GM21786 (cell line): ENCODE results near the gene AIFM3.
"Not testable (repeated sequence)": the region's sequence is repeated elsewhere in the genome, so short reads cannot be mapped to it uniquely, and the experiment has no call there.

Experiments used
- ATAC-seq: cut with Tn5 transposase; IDR thresholded peaks from one replicate; pipeline ENCODE4 v1.9.1; 2021; ENCODE audit not compliant: unreplicated experiment

The AIFM3 gene

DNA sequence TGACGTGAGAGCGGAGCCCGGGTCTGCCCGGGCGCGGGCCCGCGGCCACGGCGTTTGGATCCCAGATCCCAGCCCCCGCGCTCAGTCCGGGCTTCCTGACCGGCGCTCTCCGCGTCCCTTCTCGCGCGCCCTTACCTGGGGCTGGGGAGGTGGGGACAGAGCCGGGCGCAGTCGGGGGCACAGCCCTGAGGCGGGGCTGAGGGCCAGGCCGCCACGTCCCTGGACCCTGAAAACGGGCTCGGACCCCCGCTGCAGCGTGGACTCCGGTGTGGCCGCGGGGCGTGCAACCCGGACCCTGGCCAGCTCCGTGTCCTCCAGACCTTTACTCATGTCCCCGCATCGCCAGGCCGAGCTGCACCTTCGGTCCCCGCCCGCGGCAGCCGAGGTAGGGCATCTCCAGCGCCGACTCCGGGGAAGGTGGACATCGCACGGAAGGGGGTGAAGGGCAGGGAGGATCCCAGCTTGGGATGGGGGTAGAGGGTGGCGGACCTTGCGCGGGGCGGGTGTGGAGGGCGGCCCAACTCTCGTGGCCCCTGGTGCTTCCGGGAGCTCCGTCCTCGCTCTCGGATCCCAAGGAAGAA is 9.9 kb upstream of the AIFM3 start:
- no peak for ATAC-seq

DNA sequence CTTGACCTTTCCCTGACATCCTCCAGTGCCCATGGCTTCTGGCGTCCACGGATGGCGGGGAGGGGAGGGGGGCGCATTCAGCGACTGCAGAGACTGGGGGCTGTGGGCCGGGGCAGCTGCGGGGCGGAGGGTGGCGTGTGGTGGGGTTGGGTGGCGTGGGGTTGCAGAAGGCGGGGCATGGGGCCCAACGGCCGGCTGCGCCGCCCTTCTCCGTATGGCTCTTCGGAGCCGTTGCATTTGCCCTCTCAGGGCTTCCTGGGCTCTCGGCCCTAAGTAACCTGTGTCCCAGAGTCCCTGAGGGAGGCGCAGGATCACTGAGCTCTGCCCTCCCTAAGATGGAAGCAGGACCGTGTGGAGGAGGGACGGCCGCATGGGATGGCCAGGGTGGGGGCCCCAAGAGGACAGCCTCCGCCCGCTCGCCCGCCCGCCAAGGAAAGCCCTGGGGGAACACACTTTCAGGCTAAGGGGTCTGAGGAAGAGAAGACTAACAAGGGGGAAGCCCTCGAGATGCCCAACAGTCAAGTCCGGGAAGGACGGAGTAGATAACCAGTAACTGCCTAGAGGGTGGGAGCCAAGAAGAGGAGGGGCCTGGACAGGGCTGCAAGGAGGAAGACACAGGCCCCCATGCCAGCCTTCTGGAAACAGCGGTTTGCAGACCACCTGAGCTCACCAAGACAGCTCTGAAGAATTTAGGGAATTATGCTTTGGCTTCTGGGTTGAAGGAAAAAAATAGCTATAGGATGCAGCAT is 9.2 kb upstream of the AIFM3 start:
- ATAC-seq: no peak

DNA sequence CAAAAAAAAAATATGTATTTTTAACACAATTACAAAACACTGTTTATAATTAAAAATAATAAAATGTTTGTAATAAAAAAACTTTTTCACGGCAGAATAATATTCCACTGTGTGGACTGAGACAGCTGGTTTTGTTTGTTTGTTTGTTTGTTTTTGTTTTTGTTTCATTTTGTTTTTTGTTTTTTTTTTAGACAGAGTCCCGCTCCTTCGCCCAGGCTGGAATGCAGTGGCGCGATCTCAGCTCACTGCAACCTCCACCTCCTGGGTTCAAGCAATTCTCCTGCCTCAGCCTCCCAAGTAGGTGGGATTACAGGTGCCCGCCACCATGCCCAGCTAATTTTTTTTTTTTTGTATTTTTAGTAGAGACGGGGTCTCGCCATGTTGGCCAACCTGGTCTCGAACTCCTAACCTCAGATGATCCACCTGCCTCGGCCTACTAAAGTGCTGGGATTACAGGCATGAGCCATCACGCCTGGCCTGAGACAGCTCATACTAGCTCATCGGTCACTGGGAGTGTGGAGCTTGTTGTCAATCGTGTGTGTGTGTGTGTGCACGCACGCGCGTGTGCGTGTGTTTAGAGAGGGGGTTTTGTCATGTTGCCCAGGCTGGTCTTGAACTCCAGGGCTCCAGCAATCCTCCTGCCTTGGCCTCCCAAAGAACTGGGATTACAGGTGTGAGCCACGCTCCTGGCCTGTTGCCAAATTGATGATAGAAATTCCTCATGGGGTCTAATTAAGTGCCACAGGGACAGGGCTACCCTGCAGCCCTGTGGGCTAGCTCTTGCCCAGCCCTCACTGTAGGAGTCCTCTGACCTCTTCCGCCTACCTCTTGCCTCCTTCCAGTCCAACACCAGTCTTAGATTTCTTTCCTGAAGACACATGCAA is 7.2 kb upstream of the AIFM3 start:
- no peak for ATAC-seq

DNA sequence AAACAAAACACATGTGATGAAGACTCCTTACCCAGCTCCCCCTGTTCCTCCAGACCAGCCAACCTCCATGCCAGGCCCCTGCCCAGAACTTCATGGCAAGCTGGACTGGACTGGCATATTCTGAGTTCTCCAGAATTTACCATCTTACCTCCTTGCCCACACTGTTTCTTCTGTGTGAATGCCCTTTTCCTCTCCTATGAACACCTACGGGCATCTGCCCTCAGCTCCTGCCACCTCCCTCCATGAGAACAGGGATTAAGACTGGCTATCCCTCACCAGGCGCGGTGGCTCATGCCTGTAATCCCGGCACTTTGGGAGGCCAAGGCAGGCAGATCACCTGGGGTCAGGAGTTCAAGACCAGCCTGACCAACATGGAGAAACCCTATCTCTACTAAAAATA is 6.4 kb upstream of the AIFM3 start:
- ATAC-seq: no peak

DNA sequence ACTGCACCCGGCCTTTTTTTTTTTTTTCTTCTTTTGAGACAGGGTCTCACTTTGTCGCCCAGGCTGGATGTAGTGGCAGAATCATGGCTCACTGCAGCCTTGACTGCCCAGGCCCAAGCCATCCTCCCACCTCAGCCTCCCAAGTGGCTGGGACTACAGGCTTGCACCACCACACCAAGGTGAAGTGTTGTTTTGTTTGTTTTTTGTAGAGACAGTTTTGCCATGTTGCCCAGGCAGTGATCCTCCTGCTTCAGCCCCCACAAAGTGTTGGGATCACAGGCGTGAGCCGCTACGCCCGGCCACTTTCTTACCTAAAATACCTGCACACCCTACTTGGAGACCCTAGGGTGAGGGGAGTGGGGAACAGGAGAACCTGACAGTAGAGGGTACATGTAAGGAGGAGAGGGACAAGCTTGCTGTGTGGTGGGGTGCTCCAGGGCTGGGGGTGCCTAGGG is 4.5 kb upstream of the AIFM3 start:
- ATAC-seq: no peak

DNA sequence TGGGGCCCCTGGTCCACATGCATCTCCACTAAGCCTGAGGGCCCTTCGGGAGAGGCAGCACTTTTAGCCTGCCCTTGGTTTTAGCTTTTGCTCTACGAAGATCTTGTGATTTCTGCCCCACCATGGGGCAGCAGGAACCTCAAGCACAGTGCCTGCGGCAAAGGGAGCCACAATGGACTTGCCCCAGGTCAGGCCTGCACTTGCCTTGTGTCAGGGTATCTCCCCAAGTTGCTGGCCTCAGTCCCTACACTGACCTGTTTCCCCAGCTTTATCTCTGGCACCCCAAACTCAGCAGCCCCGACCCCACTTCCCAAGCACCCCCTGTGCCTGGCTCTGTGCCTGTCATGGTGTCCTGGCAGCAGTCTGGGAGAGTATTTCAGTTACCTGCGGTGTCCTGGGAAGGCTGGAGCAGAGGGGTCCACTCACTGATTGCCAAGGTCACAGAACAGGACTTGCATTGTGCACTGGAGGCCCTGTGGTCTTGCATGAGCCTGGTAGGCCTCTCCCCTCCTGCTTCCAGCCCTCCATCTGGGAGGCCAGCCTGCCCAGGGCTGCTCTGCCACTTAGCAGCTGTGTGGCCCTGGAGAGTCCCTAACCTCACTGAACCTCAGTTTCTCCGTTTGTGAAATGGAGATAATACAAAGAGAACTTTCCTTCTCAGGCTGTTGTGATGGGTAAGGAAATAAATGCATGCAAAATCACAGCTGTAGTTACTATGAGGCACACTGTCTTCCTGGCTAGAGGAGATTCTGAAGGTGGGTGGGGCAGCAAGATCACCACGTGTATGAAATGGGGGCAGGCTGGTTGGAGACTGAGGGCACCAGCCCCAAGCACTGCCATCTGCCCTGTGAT is 3.6 kb upstream of the AIFM3 start:
- no peak for ATAC-seq

DNA sequence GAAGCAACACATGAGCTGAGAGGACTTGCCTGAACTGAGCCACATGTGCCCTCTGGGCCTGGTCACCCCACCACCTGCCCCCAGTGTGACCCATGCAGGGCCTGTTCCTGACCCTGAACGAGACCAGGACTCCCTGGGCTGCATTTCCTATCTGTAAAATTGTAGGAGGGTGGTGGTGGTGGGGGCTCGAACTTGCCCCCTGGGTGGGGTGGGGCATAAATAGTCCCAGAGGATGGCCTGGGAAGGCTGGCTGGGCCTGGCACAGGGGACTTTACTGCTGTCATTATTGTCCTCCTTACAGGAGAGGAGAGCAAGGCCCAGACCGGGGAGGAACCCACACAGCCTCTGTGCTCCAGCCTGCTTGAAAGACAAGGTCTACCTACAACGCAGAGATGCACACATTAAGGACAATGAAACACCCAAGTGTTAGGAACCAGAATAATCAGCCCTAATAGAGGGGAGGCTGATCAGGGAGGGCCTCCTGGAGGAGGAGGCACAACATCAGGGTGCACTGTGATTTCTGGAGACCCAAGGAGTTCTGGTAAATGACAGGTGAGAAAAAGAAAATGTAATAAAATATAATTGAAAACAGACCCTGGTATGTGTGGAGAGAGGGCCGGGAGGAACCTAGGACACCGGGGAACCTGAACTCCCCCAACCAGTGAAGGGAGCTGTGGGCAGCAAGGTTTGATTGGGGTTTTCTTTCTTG is 2.8 kb upstream of the AIFM3 start:
- no peak for ATAC-seq

DNA sequence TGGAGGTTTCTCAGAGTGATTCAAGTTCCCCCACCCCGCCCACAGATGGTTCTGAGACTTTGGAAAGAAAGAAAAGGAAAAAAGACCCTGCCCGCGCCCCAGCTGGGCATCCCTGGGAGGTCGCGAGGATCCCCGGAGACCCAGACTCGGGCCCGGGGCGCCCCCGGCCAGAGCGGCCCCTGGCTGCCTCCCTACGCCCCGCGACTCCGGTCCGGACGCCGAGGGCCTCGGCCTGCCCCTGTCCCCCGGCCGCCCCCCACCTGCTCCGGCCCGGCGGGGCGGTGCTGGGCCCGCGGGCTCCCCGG is 2.3 kb upstream of the AIFM3 start:
- ATAC-seq: no peak

DNA sequence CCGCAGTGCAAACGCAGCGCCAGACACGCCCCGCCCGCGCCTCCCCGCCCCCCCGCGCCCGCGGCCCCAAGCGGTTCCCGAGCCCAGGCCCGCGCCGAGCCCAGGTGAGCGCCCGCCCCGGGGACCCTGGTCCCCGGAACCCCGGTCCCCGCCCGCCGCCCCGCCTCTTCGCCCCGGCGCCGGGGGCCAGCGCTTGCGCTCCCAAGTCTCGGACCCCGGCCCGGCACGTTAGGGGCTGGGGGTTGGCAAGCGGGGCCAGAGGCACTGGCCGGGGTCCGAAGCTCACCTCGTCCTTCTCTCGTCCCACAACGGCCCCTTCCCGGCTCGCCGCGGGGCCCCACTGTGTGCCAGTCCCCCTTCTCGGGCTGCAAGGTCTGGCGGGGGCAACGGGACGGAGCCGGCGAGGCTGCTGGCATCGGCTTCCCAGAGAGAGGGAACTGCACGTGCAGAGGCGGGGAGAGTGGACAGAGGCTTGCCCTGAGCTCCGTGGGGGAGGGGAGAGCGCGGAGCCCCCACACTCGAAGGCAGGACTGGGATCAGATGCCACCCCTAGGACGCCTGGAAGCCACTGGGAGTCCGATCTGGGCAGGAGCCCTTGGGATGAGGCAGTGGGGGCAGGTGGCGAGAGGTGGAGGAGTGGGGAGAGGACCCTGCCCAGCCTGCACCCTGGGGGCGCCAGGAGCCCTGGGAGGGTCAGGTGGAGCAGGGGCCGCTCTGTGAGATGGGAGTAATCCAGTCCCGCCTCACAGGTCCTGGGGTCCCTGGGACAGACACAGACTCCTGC is 1.8 kb upstream of the AIFM3 start:
- no peak for ATAC-seq

DNA sequence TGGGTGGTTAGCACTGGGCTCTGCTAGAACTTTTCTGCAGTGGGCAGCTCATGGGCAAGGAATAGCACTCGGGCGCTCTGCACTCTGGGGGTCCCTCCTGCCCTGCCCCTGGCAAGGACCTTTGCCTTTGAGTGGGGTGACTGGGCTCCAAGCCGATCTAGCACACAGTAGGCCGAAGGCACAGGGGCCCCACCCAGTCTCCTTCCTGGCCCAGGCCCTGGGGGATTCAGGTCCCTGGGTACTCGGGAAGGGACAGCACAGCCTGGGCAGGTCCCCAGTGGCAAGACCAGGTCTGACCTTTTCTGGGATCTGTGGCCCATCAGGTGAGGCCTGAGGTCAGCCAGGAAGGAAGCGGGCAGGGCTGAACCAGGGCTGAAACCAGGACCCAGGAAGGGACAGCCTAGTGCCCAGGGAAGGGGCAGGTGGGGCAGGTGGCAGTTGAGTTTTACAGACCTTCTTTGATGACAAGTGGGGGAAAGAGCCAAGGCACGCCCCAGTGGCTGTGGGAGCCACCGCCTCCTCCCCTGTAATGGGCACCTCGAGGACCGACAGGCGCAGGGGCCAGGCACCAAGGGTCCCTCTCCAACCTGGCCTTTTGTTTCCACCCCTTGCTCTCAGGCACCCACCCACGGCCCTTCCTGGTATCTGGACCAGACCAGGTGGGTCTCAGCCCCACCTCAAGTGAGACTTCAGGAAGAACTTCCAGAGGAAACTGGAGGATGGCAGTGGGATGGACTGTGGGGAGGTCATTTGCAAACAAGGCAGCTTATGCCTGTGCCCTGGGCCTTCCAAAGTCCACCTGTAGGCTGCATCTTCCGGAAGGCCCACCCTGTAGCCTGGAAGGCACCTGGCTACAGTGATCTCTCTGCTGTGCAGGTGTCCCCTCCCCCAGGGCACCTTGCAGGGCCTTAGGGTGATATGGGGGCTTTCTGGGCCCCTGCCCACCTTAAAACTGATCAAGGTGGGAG is 883 bp upstream of the AIFM3 start:
- ATAC-seq: no peak

DNA sequence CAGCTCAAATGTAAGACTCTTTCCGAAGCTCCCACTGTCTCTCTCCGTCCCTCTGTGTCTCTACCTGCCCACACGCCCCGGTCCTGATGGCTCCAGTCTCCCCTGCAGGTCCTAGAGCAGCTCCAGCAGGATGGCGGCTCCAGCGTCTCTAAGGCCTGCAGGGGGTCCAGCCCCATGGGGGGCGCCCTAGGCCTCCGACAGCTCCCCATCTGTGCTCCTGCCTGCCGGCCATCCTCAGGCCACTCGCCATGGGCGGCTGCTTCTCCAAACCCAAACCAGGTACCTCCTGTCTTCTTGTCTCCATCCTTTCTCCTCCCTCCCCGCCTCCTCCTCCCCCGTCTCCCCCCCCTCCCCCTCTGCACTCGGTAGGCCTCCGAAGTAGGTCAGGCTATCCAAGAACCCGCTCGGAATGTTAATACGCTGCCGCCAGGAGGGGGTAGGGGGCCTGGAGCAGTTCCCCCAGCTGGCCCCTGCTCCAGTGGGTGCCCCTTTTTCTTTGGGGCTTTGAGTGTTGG is 699 bp downstream of the AIFM3 start:
- no peak for ATAC-seq

DNA sequence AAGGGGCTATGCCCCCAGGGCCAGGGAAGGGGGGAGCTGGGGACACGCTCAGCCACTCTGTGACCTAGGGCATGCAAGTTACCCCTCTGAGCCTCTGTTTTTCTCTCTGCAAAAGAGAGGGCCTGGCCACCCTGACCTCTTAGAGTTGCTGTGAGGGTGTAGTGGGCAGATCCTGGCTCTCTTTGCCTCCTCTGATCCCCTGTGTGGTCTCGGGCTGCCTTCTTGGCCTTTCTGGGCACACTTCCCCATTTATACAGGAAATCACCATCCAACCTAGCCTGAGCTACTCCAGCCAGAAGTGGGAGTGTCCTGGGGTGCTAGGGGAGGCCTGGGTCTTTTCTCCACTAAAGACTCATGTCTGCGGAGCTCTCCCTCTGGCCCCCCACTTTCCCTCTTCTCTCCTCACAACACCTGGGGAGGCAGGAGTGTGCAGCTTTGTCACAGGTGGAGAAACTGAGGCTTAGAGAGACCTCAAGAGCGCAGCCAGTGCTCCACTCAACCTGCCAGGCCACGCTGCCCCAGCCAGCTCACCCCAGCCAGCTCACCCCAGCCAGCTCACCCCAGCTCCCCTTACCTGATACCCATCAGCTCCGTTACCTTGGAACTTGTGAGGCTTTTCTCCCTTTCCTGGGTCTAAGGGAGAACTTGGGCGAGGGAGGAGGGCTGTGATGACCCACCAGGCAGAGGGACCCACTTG is 1.4 kb downstream of the AIFM3 start:
- ATAC-seq: no peak

DNA sequence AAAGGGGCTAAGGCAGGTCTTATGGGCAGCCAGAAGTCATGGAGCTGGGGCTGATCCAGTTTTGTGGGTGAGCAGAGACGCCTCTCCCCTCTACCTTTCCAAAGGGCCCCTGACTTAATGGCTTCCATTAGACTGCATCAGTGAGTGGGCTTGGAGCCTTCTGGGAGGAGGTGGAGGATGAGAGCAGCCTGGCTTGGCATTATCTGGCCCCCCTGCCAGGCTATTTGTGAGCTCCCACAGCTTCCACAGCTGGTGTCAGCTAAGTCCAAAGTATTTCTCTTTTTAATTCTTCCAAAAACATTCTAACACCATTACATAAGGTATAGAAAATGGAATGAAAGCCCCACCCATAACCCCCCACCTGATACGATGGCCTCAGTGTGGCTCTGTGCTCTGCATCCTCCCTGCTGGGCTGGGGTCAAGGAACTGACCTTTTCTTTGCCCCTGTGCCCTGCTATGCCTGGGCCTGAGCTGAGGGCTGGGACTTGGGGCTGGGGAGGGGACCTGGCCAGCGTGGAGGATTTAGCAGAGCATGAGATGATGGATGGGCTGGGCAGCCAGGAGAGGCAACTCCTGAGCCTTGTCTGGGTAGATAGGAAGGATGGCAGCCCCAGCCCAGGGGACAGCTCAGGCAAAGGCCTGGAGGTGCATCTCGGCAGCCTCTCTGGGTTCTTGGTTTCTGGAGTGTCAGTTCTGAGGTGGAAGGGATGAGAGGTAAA is 4.0 kb downstream of the AIFM3 start:
- ATAC-seq: no peak

DNA sequence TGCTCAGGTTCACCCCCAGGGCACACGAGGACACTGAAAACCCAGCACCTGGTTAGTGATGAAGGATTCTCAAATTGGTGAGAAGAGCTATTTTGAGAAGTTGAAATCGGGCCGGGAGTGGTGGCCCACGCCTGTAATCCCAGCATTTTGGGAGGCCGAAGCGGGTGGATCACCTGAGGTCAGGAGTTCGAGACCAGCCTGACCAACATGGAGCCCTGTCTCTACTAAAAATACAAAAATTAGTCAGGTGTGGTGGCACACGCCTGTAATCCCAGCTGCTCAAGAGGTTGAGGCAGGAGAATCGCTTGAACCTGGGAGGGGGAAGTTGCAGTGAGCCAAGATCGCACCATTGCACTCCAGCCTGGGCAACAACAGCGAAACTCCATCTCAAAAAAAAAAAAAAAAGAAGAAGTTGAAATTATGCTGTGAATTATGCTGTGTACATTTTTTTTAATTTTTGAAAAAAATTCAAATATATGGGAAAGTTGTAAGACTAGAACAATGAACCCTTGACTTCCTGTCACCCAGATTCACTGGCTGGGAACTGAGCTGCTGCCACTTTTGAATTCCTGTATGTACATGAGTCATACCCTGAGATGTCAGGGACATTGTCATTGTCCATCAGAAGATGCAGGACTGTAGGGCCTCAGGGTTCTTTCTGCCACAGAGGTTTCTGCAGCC is 5.1 kb downstream of the AIFM3 start:
- ATAC-seq: not testable (repeated sequence)

DNA sequence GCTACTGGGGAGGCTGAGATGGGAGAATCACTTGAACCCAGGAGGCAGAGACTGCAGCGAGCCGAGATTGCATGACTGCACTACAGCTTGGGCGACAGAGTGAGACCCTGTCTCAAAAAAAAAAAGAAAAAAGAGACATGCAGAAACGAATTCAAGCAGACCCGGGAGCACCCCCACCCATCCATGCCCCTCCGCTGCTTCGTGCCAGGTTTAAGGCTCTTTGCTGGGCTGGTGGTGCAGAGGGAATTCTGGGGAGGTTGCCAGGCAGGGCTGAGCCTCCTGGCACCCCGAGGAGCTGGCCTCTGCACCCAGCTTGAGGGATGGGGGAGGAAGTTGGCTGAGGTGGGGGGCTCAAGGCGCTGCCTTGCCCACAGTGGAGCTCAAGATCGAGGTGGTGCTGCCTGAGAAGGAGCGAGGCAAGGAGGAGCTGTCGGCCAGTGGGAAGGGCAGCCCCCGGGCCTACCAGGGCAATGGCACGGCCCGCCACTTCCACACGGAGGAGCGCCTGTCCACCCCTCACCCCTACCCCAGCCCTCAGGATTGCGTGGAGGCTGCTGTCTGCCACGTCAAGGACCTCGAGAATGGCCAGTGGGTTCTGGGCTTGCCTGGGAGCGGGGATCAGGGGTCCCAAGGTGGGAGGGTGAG is 6.0 kb downstream of the AIFM3 start:
- ATAC-seq: no peak

DNA sequence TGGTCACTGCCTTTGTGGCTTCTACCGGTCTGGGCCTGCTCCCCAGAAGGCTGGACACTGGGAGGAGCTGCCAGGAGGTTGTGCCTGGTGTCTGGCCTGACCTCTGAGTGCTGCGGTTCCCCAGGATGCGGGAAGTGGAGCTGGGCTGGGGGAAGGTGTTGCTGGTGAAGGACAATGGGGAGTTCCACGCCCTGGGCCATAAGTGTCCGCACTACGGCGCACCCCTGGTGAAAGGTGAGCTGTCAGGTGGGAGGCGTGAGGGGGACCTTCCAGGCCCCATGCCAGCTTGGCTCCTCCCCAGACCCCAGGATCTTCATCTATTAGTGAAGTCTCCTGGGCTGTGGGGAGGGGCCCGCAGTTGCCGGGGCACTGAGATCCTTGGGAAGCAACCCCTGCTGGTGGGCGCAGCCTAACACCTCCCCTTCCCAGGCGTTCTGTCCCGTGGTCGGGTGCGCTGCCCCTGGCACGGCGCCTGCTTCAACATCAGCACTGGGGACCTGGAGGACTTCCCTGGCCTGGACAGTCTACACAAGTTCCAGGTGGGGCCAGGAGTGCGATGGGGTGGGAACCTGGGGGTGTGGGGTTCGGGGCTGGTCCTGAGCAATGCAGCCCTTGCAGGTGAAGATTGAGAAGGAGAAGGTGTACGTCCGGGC is 6.7 kb downstream of the AIFM3 start:
- ATAC-seq: no peak
